Suppressor macrophage treated with lipopolysaccharide for 1 hour (primary cell): Measurements from ENCODE around the gene OPTN.

ENCODE experiments used
- DNase-seq, 3 donors: peaks; one replicate each; pipeline ENCODE4 v3.0.0-alpha.2; 2020 to 2022

OPTN gene

GRCh38 chr10:13187135-13187534 lies 87.2 kb downstream of the OPTN start:
- DNase-seq = no peak
